Upper lobe of right lung (tissue), 1 donor: ENCODE data around the gene ADRA2A. TPM values are rescaled to one million over a fixed set of nuclear protein-coding genes. Genes with fewer than 3 reads are reported as not detected.

Source experiments
- ATAC-seq: fragments of 200-7000 bp; cut with Tn5 transposase; one replicate; pipeline ENCODE4 v1.9.1; 2020; ENCODE audit warnings: mild to moderate bottlenecking, moderate library complexity
- DNase-seq: peaks from one replicate; pipeline ENCODE4 v3.0.0-alpha.2; 2020
- H3K27ac ChIP-seq: fragments of 200-600 bp; one replicate; pipeline ENCODE4 v1.8.0; 2022
- H3K27me3 ChIP-seq: fragments of 200-600 bp; one replicate; pipeline ENCODE4 v1.8.0; 2022; ENCODE audit warnings: mild to moderate bottlenecking
- H3K36me3 ChIP-seq: fragments of 200-600 bp; one replicate; pipeline ENCODE4 v1.8.0; 2022
- H3K4me1 ChIP-seq: fragments of 200-600 bp; one replicate; pipeline ENCODE4 v1.8.0; 2022
- H3K4me3 ChIP-seq: fragments of 200-600 bp; one replicate; pipeline ENCODE4 v1.8.0; 2022; ENCODE audit warnings: mild to moderate bottlenecking
- H3K9me3 ChIP-seq: fragments of 200-600 bp; one replicate; pipeline ENCODE4 v1.8.0; 2022
- CTCF ChIP-seq: fragments of 200-600 bp; IDR thresholded peaks from one replicate; pipeline ENCODE4 v1.8.0; 2022; ENCODE audit warnings: antibody characterized with exemption
- intact Hi-C: fragments of 100-400 bp; cut with DNase I; formaldehyde crosslinking; loops from one replicate; pipeline ENCODE4 v1.11.0; 2022
- total RNA-seq: library from RNA; stranded (reverse); fragmentation: NEBNext Ultra II Directional; extraction: Animal tissue kit (Norgen Biotek cat#: 25700); gene quantifications from one replicate; pipeline ENCODE4 v1.2.1, GENCODE V29; 2021
- donor health status: DM: no; HTN: yes; CAD: no; lungs with severe emphysema.

ADRA2A gene
- total RNA-seq, 1 donor from 2014 or later = 4.9 TPM

DNA sequence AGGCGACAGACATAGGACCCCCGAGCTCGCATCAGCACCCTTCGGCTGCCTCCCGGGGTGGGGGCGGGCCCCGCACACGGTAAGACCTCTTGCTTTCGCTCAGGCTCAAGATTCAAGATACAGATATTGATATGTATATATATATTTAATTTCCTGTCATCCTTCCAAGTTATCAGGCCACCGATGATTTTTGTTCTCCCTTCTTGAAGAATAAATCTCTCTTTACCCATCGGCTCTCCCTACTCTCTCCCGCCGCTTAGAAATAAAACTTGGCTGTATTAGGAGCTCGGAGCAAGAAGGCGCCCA lies 603 bp downstream of the ADRA2A start:
- H3K9me3 ChIP-seq = no peaks in the 10 kb centered on the region
- no peaks in the 10 kb centered on the region for H3K36me3 ChIP-seq
- no peak for TF ChIP-seq CTCF
- intact Hi-C loops = no loop called here
- DNase-seq (no peak), ATAC-seq (no peak)
- no peak overlapping the region for H3K27ac ChIP-seq
- H3K4me3 ChIP-seq = peak overlapping the region; percentile 50
- H3K27me3 ChIP-seq = peaks cover 62% of the 10 kb centered on the region
- H3K4me1 ChIP-seq = peaks cover 30% of the 10 kb centered on the region

GRCh38 chr10:111077785-111078504 lies 1.1 kb downstream of the ADRA2A start:
- peaks cover 62% of the 10 kb centered on the region for H3K27me3 ChIP-seq
- no peaks in the 10 kb centered on the region for H3K9me3 ChIP-seq
- H3K36me3 ChIP-seq = no peaks in the 10 kb centered on the region
- peak; percentile 71 for DNase-seq
- TF ChIP-seq CTCF = no peak
- peaks cover 30% of the 10 kb centered on the region for H3K4me1 ChIP-seq
- intact Hi-C loops = no loop called here
- no peak for ATAC-seq
- no peak overlapping the region for H3K27ac ChIP-seq
- peak overlapping the region; percentile 50 for H3K4me3 ChIP-seq

DNA sequence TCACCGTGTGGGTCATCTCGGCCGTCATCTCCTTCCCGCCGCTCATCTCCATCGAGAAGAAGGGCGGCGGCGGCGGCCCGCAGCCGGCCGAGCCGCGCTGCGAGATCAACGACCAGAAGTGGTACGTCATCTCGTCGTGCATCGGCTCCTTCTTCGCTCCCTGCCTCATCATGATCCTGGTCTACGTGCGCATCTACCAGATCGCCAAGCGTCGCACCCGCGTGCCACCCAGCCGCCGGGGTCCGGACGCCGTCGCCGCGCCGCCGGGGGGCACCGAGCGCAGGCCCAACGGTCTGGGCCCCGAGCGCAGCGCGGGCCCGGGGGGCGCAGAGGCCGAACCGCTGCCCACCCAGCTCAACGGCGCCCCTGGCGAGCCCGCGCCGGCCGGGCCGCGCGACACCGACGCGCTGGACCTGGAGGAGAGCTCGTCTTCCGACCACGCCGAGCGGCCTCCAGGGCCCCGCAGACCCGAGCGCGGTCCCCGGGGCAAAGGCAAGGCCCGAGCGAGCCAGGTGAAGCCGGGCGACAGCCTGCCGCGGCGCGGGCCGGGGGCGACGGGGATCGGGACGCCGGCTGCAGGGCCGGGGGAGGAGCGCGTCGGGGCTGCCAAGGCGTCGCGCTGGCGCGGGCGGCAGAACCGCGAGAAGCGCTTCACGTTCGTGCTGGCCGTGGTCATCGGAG lies 1.8 kb downstream of the ADRA2A start:
- peak overlapping the region; percentile 50 for H3K4me3 ChIP-seq
- H3K4me1 ChIP-seq = peaks cover 30% of the 10 kb centered on the region
- intact Hi-C loops = no loop called here
- DNase-seq (no peak), ATAC-seq (no peak)
- H3K27ac ChIP-seq = no peak overlapping the region
- no peak for TF ChIP-seq CTCF
- peaks cover 56% of the 10 kb centered on the region for H3K27me3 ChIP-seq
- no peaks in the 10 kb centered on the region for H3K36me3 ChIP-seq
- H3K9me3 ChIP-seq = no peaks in the 10 kb centered on the region

GRCh38 chr10:111079241-111079760 lies 2.5 kb downstream of the ADRA2A start:
- ATAC-seq = no peak
- H3K9me3 ChIP-seq = no peaks in the 10 kb centered on the region
- H3K27ac ChIP-seq = no peak overlapping the region
- no peaks in the 10 kb centered on the region for H3K36me3 ChIP-seq
- H3K27me3 ChIP-seq = peaks cover 50% of the 10 kb centered on the region
- DNase-seq = no peak
- peaks cover 30% of the 10 kb centered on the region for H3K4me1 ChIP-seq
- H3K4me3 ChIP-seq = no peak overlapping the region
- intact Hi-C loops = no loop called here
- no peak for TF ChIP-seq CTCF

DNA sequence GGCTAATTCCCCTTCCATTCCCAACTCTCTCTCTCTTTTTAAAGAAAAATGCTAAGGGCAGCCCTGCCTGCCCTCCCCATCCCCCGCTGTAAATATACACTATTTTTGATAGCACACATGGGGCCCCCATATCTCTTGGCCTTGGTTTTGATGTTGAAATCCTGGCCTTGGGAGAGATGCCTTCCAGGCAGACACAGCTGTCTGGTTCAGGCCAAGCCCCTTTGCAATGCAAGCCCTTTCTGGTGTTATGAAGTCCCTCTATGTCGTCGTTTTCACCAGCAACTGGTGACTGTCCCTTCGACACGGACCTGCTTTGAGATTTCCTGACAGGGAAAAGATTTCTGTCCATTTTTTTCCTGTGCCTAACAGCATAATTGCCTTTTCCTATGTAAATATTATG lies 3.0 kb downstream of the ADRA2A start:
- H3K4me1 ChIP-seq = peaks cover 30% of the 10 kb centered on the region
- no peak overlapping the region for H3K27ac ChIP-seq
- H3K4me3 ChIP-seq = no peak overlapping the region
- no peaks in the 10 kb centered on the region for H3K36me3 ChIP-seq
- no peak for DNase-seq
- ATAC-seq = no peak
- no peaks in the 10 kb centered on the region for H3K9me3 ChIP-seq
- H3K27me3 ChIP-seq = peaks cover 45% of the 10 kb centered on the region
- intact Hi-C loops = no loop called here
- TF ChIP-seq CTCF = no peak
